GM12892 (cell line): ENCODE data around the gene FEZ2.

Experiments
- POLR2A ChIP-seq: IDR thresholded peaks from 2 replicates; pipeline ENCODE4 v1.6.1; 2011; ENCODE audit warnings: low read depth, low read length, control low read depth
- POLR2AphosphoS5 ChIP-seq: IDR thresholded peaks from 2 replicates; pipeline ENCODE4 v1.6.1; 2011; ENCODE audit warnings: low read depth, low read length, control low read depth
- TAF1 ChIP-seq: IDR thresholded peaks from 2 replicates; pipeline ENCODE4 v1.6.1; 2011; ENCODE audit warnings: low read depth, mild to moderate bottlenecking, control low read depth, low read length, borderline replicate concordance

- TF ChIP-seq TAF1: no peak
- TF ChIP-seq POLR2A: no peak
- no peak for TF ChIP-seq POLR2AphosphoS5
Measured at GRCh38 chr2:36562240-36562639, 35.7 kb downstream of the FEZ2 start.
